ENCODE data around the gene SGTA. TPM values are rescaled to one million over a fixed set of nuclear protein-coding genes. Genes with fewer than 3 reads are reported as not detected.

The SGTA gene
- total and polyA plus RNA-seq, 2 of the 8 experiments (the other 6 are each of a cell fraction or from before 2014, with no cell fraction given) = 86.8 to 130 TPM

GRCh38 chr19:2719920-2720776 is 62.9 kb downstream of the SGTA start:
- Histone ChIP-seq H3K18ac (ENCODE audit: extremely low read depth, low read length) (peak overlapping the region; percentile 60), H2AK5ac (ENCODE audit: low read depth, low read length) (no peak overlapping the region), H3K9me3 (ENCODE audit: insufficient read depth in 2 of 2, low read depth in 1 of 2, low read length in 1 of 2) (peaks cover 8 to 10% of the 10 kb centered on the region in 2 experiments; a peak in 3 of 4 replicates), H2BK5ac (ENCODE audit: low read depth, low read length) (peak overlapping the region; percentile 81; the same call in 1 of the 2 replicates), H3K4ac (replicated peaks; ENCODE audit: insufficient read length, low read depth, low read length) (no peak overlapping the region), H4K91ac (replicated peaks; ENCODE audit: insufficient read length, low read length) (peak overlapping the region; percentile 85), H2BK120ac (replicated peaks; ENCODE audit: low read depth, low read length) (no peak overlapping the region), H3K79me1 (ENCODE audit: low read depth, low read length) (no peaks in the 10 kb centered on the region), H4K8ac (ENCODE audit: extremely low read depth, insufficient read depth, low read length) (peak overlapping the region; percentile 46; the same call in 1 of the 2 replicates), H3K56ac (replicated peaks; ENCODE audit: insufficient read length, low read depth, low read length) (peak overlapping the region; percentile 69), H3K4me1 (replicated peaks in 1 of 4; ENCODE audit: control insufficient read depth in 3 of 4, insufficient read depth in 4 of 4, low read length in 3 of 4) (peaks cover 0 to 15% (median 6%) of the 10 kb centered on the region in 4 experiments; a peak in 6 of 7 replicates), H3K27ac (ENCODE audit: low read depth, low read length) (no peak overlapping the region), H4K20me1 (replicated peaks in 1 of 2; ENCODE audit: control insufficient read depth in 1 of 2, insufficient read depth in 2 of 2, low read length in 2 of 2) (peaks cover 0 to 4% of the 10 kb centered on the region in 2 experiments), H3K23ac (ENCODE audit: insufficient read length) (no peak overlapping the region), H3K4me3 (ENCODE audit: extremely low read depth in 1 of 4, insufficient read depth in 2 of 4, low read depth in 3 of 4, low read length in 4 of 4) (peak overlapping the region; percentile 39 to 89 (median 52)), H3K14ac (ENCODE audit: insufficient read length) (no peak overlapping the region), H3K79me2 (ENCODE audit: control insufficient read depth in 1 of 2, insufficient read depth in 2 of 2, low read length in 2 of 2) (no peaks in the 10 kb centered on the region), H4K5ac (ENCODE audit: insufficient read length, low read depth, low read length) (peak overlapping the region; percentile 36), H2BK12ac (ENCODE audit: low read depth, low read length) (0 out of 2 replicates have a peak overlapping the region, but pooled peaks have one; percentile 4), H2AFZ (ENCODE audit: low read length) (no peak overlapping the region), H3K4me2 (ENCODE audit: insufficient read depth in 1 of 2, low read depth in 2 of 2, low read length in 2 of 2) (peak overlapping the region; percentile 80 to 94), H3K36me3 (ENCODE audit: control insufficient read depth in 2 of 4, insufficient read depth in 4 of 4, low read length in 3 of 4) (peaks cover 0 to 15% (median 0%) of the 10 kb centered on the region in 4 experiments; a peak in 1 of 8 replicates), H2BK20ac (ENCODE audit: low read length) (no peak overlapping the region), H3K23me2 (ENCODE audit: low read depth, low read length) (peaks cover 12% of the 10 kb centered on the region; the same call in 1 of the 2 replicates), H3K27me3 (replicated peaks in 1 of 4; ENCODE audit: control insufficient read depth in 3 of 4, extremely low read depth in 1 of 4, insufficient read depth in 3 of 4, low read length in 3 of 4) (peaks cover 0 to 7% (median 3%) of the 10 kb centered on the region in 4 experiments; a peak in 4 of 7 replicates), H3K9ac (replicated peaks in 1 of 4; ENCODE audit: extremely low read depth in 1 of 4, low read depth in 3 of 4, low read length in 3 of 4) (peak overlapping the region in 1 of 4 experiments; percentile 10; a peak in 2 of 7 replicates), H2BK15ac (ENCODE audit: low read length) (no peak overlapping the region; the same call in 1 of the 2 replicates)
- ChIA-PET POLR2A (ENCODE audit: partially characterized antibody) (interaction anchor here (0.6 to 1.5 kb wide), 5 partner anchors 15 to 151 kb away, joined by 3 to 8 read pairs (median 4); partner anchors contain the start of gene SLC39A3), CTCF (ENCODE audit: partially characterized antibody) (no interaction called here)
- FAIRE-seq = peak; percentile 13
- WGBS, 2 experiments (ENCODE audit: extremely low coverage in 1 of 2, insufficient coverage in 1 of 2, insufficient read length in 1 of 2, insufficient replicate concordance in 2 of 2, low coverage in 1 of 2, low lambda C conversion rate in 2 of 2, missing lambda C conversion rate in 1 of 2) = 5% methylated on average over 26 of the region's 37 CpGs; no CpG with 5 or more reads in 1 of the 2 experiments
- DNase-seq (ENCODE audit: low read depth in 1 of 2, low spot score in 2 of 2) = peak in 1 of 2 experiments; percentile 76
- TF ChIP-seq KDM4A (IDR thresholded peaks at IDR 0.05; ENCODE audit: low read depth, low read length, severe bottlenecking) = peak; percentile 42
- peak; percentile 67; the same call in 1 of the 2 replicates for TF ChIP-seq TEAD4 (IDR thresholded peaks at IDR 0.05; ENCODE audit: low read depth, low read length)
- TF ChIP-seq MAFK (IDR thresholded peaks at IDR 0.05; ENCODE audit: low read depth, low read length) = peak; percentile 2; the same call in 1 of the 2 replicates
- TF ChIP-seq, protein P1, sequence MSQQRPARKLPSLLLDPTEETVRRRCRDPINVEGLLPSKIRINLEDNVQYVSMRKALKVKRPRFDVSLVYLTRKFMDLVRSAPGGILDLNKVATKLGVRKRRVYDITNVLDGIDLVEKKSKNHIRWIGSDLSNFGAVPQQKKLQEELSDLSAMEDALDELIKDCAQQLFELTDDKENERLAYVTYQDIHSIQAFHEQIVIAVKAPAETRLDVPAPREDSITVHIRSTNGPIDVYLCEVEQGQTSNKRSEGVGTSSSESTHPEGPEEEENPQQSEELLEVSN (IDR thresholded peaks at IDR 0.05) = peak; percentile 45; the same call in 1 of the 2 replicates
- peak; percentile 43 for TF ChIP-seq ASH2L (IDR thresholded peaks at IDR 0.05; ENCODE audit: low read length)
- 0 out of 2 replicates have a peak, but pooled peaks have one; percentile 45 for TF ChIP-seq BACH1 (IDR thresholded peaks at IDR 0.05; ENCODE audit: low read length)
- no peak for TF ChIP-seq BRCA1 (IDR thresholded peaks at IDR 0.05; ENCODE audit: low read depth, low read length)
- TF ChIP-seq, protein P2, sequence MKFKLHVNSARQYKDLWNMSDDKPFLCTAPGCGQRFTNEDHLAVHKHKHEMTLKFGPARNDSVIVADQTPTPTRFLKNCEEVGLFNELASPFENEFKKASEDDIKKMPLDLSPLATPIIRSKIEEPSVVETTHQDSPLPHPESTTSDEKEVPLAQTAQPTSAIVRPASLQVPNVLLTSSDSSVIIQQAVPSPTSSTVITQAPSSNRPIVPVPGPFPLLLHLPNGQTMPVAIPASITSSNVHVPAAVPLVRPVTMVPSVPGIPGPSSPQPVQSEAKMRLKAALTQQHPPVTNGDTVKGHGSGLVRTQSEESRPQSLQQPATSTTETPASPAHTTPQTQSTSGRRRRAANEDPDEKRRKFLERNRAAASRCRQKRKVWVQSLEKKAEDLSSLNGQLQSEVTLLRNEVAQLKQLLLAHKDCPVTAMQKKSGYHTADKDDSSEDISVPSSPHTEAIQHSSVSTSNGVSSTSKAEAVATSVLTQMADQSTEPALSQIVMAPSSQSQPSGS (IDR thresholded peaks at IDR 0.05; ENCODE audit: low read length) = no peak

All from H1 (cell line).